WTC11 (cell line): ENCODE measurements around the gene FAM169A. TPM values are rescaled to one million over a fixed set of nuclear protein-coding genes. Genes with fewer than 3 reads are reported as not detected.
A peak's percentile ranks its signal among the peaks of the same experiment; 100 is the strongest.

Experiments
- ATAC-seq: fragments of 200-7000 bp; cut with Tn5 transposase; 2 replicates; pipeline ENCODE4 v1.10.0; 2021; ENCODE audit warnings: mild to moderate bottlenecking, moderate library complexity
- CTCF ChIA-PET: fragments of 300-600 bp; sonication (Branson Sonifier 250); formaldehyde crosslinking; loops from one replicate; lab custom pipeline; 2021; ENCODE audit warnings: antibody characterized with exemption; lab: Charles Lee
- POLR2A ChIA-PET: fragments of 350-600 bp; sonication (Branson Sonifier 250); formaldehyde crosslinking; loops from one replicate; lab custom pipeline; 2021; ENCODE audit warnings: antibody characterized with exemption; lab: Charles Lee
- DNase-seq: peaks from one replicate; pipeline ENCODE4 v3.0.0; 2021; ENCODE audit warnings: low spot score
- H3K27ac Mint-ChIP-seq: 2 replicates; pipeline ENCODE4 v1.8.0; 2021; ENCODE audit warnings: mixed read lengths
- H3K27me3 Mint-ChIP-seq: 2 replicates; pipeline ENCODE4 v1.8.0; 2021; ENCODE audit warnings: low read depth, mild to moderate bottlenecking, moderate library complexity, mixed read lengths
- H3K36me3 Mint-ChIP-seq: 2 replicates; pipeline ENCODE4 v1.8.0; 2021; ENCODE audit warnings: mixed read lengths
- H3K4me1 Mint-ChIP-seq: 2 replicates; pipeline ENCODE4 v1.8.0; 2022; ENCODE audit warnings: mixed read lengths
- H3K4me3 Mint-ChIP-seq: 2 replicates; pipeline ENCODE4 v1.8.0; 2021; ENCODE audit warnings: mild to moderate bottlenecking, moderate library complexity, mixed read lengths
- H3K9me3 Mint-ChIP-seq: 2 replicates; pipeline ENCODE4 v1.8.0; 2021; ENCODE audit warnings: mixed read lengths
- CREM ChIP-seq: sonication (generic); formaldehyde crosslinking; IDR thresholded peaks from 2 replicates; pipeline ENCODE4 v1.8.1; 2022; ENCODE audit warnings: mild to moderate bottlenecking, missing genetic modification reagents, moderate library complexity
- ETV6 ChIP-seq: sonication (generic); formaldehyde crosslinking; IDR thresholded peaks from 2 replicates; pipeline ENCODE4 v1.8.1; 2022; ENCODE audit warnings: mild to moderate bottlenecking, missing genetic modification reagents
- GABPB1 ChIP-seq: sonication (generic); formaldehyde crosslinking; IDR thresholded peaks from 2 replicates; pipeline ENCODE4 v1.8.1; 2023; ENCODE audit warnings: mild to moderate bottlenecking, missing genetic modification reagents
- IRF2 ChIP-seq: sonication (generic); formaldehyde crosslinking; IDR thresholded peaks from 2 replicates; pipeline ENCODE4 v1.8.0; 2022; ENCODE audit warnings: low read depth, missing genetic modification reagents, borderline replicate concordance
- JAZF1 ChIP-seq: fragments of 250-450 bp; sonication (Bioruptor Pico); IDR thresholded peaks from 2 replicates; pipeline ENCODE4 v1.9.0; 2021; ENCODE audit warnings: moderate library complexity, mild to moderate bottlenecking, inconsistent platforms
- NFYB ChIP-seq: sonication (generic); formaldehyde crosslinking; conservative IDR thresholded peaks from 2 replicates; pipeline ENCODE4 v1.8.0; 2022; ENCODE audit warnings: low read depth, missing genetic modification reagents
- NR2C2 ChIP-seq: sonication (generic); formaldehyde crosslinking; IDR thresholded peaks from 2 replicates; pipeline ENCODE4 v1.8.0; 2022; ENCODE audit warnings: mild to moderate bottlenecking, missing genetic modification reagents
- NR3C1 ChIP-seq: sonication (generic); formaldehyde crosslinking; conservative IDR thresholded peaks from 2 replicates; pipeline ENCODE4 v1.8.1; 2023; ENCODE audit warnings: low read depth, mild to moderate bottlenecking, missing genetic modification reagents
- TCF7 ChIP-seq: sonication (generic); formaldehyde crosslinking; IDR thresholded peaks from 2 replicates; pipeline ENCODE4 v1.8.0; 2022; ENCODE audit warnings: mild to moderate bottlenecking, low read depth, missing genetic modification reagents, moderate library complexity
- ZNF263 ChIP-seq: sonication (generic); formaldehyde crosslinking; IDR thresholded peaks from 2 replicates; pipeline ENCODE4 v1.8.1; 2022; ENCODE audit warnings: low read depth, mild to moderate bottlenecking, moderate library complexity, missing genetic modification reagents
- ZNF416 ChIP-seq: fragments of 250-450 bp; sonication (Bioruptor Pico); IDR thresholded peaks from 2 replicates; pipeline ENCODE4 v1.9.0; 2021; ENCODE audit warnings: mild to moderate bottlenecking, inconsistent platforms
- total RNA-seq: library from RNA; stranded (reverse); gene quantifications from 3 replicates; pipeline ENCODE4 v1.2.3, GENCODE V29; 2021
- TF ChIP-seq, protein P1 (sequence below): sonication (generic); formaldehyde crosslinking; IDR thresholded peaks from 2 replicates; pipeline ENCODE4 v1.8.0; 2022; ENCODE audit warnings: missing genetic modification reagents
- TF ChIP-seq, protein P2 (sequence below): sonication (generic); formaldehyde crosslinking; IDR thresholded peaks from 2 replicates; pipeline ENCODE4 v1.8.0; 2023; ENCODE audit warnings: mild to moderate bottlenecking, missing genetic modification reagents
- TF ChIP-seq, protein P3 (sequence below): sonication (generic); formaldehyde crosslinking; IDR thresholded peaks from 2 replicates; pipeline ENCODE4 v1.8.1; 2023; ENCODE audit warnings: mild to moderate bottlenecking, missing genetic modification reagents, borderline replicate concordance
- TF ChIP-seq, protein P4 (sequence below): fragments of 250-450 bp; sonication (Bioruptor Pico); IDR thresholded peaks from 2 replicates; pipeline ENCODE4 v1.9.0; 2021; ENCODE audit warnings: mild to moderate bottlenecking
- TF ChIP-seq, protein P5 (sequence below): sonication (generic); formaldehyde crosslinking; IDR thresholded peaks from 2 replicates; pipeline ENCODE4 v1.8.1; 2023; ENCODE audit warnings: mild to moderate bottlenecking, missing genetic modification reagents, moderate library complexity

FAM169A gene
- total RNA-seq, 1 experiment from 2014 or later = 69.1 TPM

DNA sequence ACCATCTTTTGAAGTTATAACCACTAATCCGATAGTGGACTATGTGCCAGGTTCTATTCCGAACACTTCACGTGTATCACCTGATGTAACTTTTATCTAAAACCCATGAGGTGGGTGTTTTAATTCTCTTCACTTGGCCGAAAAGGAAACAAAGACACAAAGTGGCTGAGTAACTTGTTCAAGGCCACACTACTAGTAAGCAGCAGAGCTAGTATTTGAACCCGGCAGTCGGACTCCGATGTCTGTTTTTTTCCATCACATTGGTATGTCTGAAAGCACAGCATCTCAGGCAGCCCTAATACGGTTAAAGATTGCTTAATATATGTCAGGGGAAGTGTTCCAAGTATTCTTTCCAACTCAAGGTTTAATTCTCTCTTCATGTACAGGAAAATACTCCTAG is 16.2 kb downstream of the FAM169A start:
- POLR2A ChIA-PET = no interaction called here
- H3K4me3 Mint-ChIP-seq = no peak overlapping the region
- H3K9me3 Mint-ChIP-seq = peaks cover 6% of the 10 kb centered on the region
- DNase-seq (no peak), ATAC-seq (no peak)
- peak overlapping the region; percentile 14 for H3K27ac Mint-ChIP-seq
- CTCF ChIA-PET = interaction anchor here (0.9 kb wide), 1 partner anchor 9 kb away, joined by 3 read pairs; no protein-coding TSS in a partner anchor
- H3K36me3 Mint-ChIP-seq = peaks cover 4% of the 10 kb centered on the region
- TF ChIP-seq GABPB1 (CRISPR knock-in tag) (peak; percentile 25; the same call in 1 of the 2 replicates), NR3C1 (no peak)
- no peaks in the 10 kb centered on the region for H3K27me3 Mint-ChIP-seq
- peaks cover 78% of the 10 kb centered on the region for H3K4me1 Mint-ChIP-seq

DNA sequence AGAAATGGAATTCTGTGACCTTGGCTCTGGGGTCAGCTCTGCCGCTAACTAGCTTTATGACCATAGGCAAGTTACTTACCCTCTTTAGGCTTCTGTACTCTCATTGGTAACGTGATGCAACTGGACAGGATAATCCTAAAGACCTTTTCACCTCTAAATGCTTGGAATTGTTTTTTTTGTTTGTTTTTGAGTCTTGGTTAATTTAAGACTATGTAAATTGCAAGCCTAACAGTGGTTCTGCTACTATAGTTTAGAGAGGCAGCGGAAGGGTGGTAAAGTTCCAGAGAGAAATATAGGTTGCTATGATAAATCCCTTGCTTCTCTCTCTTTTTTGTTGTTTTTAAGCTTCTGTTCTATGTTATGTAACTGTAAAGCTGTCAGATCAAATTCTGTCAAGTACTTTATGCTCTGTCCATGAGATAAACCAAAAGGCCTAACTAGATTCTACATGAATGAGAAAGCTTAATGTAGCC is 17.6 kb downstream of the FAM169A start:
- no peak overlapping the region for H3K4me3 Mint-ChIP-seq
- H3K27me3 Mint-ChIP-seq = no peaks in the 10 kb centered on the region
- no peak for TF ChIP-seq NFYB (CRISPR knock-in tag)
- no peak for TF ChIP-seq IRF2
- TF ChIP-seq GABPB1 (CRISPR knock-in tag) = peak; percentile 68
- TF ChIP-seq ETV6 = no peak
- TF ChIP-seq, protein P1, sequence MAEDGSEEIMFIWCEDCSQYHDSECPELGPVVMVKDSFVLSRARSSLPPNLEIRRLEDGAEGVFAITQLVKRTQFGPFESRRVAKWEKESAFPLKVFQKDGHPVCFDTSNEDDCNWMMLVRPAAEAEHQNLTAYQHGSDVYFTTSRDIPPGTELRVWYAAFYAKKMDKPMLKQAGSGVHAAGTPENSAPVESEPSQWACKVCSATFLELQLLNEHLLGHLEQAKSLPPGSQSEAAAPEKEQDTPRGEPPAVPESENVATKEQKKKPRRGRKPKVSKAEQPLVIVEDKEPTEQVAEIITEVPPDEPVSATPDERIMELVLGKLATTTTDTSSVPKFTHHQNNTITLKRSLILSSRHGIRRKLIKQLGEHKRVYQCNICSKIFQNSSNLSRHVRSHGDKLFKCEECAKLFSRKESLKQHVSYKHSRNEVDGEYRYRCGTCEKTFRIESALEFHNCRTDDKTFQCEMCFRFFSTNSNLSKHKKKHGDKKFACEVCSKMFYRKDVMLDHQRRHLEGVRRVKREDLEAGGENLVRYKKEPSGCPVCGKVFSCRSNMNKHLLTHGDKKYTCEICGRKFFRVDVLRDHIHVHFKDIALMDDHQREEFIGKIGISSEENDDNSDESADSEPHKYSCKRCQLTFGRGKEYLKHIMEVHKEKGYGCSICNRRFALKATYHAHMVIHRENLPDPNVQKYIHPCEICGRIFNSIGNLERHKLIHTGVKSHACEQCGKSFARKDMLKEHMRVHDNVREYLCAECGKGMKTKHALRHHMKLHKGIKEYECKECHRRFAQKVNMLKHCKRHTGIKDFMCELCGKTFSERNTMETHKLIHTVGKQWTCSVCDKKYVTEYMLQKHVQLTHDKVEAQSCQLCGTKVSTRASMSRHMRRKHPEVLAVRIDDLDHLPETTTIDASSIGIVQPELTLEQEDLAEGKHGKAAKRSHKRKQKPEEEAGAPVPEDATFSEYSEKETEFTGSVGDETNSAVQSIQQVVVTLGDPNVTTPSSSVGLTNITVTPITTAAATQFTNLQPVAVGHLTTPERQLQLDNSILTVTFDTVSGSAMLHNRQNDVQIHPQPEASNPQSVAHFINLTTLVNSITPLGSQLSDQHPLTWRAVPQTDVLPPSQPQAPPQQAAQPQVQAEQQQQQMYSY (CRISPR knock-in tag) = no peak
- TF ChIP-seq, protein P2, sequence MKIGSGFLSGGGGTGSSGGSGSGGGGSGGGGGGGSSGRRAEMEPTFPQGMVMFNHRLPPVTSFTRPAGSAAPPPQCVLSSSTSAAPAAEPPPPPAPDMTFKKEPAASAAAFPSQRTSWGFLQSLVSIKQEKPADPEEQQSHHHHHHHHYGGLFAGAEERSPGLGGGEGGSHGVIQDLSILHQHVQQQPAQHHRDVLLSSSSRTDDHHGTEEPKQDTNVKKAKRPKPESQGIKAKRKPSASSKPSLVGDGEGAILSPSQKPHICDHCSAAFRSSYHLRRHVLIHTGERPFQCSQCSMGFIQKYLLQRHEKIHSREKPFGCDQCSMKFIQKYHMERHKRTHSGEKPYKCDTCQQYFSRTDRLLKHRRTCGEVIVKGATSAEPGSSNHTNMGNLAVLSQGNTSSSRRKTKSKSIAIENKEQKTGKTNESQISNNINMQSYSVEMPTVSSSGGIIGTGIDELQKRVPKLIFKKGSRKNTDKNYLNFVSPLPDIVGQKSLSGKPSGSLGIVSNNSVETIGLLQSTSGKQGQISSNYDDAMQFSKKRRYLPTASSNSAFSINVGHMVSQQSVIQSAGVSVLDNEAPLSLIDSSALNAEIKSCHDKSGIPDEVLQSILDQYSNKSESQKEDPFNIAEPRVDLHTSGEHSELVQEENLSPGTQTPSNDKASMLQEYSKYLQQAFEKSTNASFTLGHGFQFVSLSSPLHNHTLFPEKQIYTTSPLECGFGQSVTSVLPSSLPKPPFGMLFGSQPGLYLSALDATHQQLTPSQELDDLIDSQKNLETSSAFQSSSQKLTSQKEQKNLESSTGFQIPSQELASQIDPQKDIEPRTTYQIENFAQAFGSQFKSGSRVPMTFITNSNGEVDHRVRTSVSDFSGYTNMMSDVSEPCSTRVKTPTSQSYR = no peak
- ChIA-PET POLR2A (no interaction called here), CTCF (interaction anchor here (0.5 to 1.0 kb wide), 2 partner anchors 44 to 52 kb away, joined by 3 to 5 read pairs; no protein-coding TSS in a partner anchor)
- no peak for DNase-seq
- peak overlapping the region; percentile 60 for H3K27ac Mint-ChIP-seq
- no peaks in the 10 kb centered on the region for H3K36me3 Mint-ChIP-seq
- no peak for ATAC-seq
- H3K9me3 Mint-ChIP-seq = no peaks in the 10 kb centered on the region
- H3K4me1 Mint-ChIP-seq = peaks cover 88% of the 10 kb centered on the region

DNA sequence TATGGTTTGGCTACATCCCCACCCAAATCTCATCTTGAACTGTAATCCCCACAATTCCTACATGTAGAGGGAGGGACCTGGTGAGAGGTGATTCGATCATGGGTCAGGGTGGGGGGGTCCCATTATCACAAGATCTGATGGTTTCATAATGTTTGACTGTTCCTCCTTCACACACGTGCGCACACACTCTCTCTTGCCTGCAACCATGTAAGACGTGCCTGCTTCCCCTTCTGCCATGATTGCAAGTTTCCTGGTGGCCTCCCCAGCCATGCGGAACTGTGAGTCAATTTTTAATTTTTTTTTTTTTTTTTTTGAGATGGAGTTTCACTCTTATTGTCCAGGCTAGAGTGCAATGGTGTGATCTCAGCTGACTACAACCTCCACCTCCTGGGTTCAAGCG is 27.0 kb downstream of the FAM169A start:
- Mint-ChIP-seq H3K36me3 (peaks cover 38% of the 10 kb centered on the region), H3K27ac (peak overlapping the region; percentile 66; the same call in 1 of the 2 replicates), H3K4me1 (peaks cover 48% of the 10 kb centered on the region), H3K4me3 (no peak overlapping the region), H3K27me3 (no peaks in the 10 kb centered on the region), H3K9me3 (no peaks in the 10 kb centered on the region)
- CTCF ChIA-PET = no interaction called here
- DNase-seq = no peak
- TF ChIP-seq ZNF416 = no peak
- TF ChIP-seq, protein P3, sequence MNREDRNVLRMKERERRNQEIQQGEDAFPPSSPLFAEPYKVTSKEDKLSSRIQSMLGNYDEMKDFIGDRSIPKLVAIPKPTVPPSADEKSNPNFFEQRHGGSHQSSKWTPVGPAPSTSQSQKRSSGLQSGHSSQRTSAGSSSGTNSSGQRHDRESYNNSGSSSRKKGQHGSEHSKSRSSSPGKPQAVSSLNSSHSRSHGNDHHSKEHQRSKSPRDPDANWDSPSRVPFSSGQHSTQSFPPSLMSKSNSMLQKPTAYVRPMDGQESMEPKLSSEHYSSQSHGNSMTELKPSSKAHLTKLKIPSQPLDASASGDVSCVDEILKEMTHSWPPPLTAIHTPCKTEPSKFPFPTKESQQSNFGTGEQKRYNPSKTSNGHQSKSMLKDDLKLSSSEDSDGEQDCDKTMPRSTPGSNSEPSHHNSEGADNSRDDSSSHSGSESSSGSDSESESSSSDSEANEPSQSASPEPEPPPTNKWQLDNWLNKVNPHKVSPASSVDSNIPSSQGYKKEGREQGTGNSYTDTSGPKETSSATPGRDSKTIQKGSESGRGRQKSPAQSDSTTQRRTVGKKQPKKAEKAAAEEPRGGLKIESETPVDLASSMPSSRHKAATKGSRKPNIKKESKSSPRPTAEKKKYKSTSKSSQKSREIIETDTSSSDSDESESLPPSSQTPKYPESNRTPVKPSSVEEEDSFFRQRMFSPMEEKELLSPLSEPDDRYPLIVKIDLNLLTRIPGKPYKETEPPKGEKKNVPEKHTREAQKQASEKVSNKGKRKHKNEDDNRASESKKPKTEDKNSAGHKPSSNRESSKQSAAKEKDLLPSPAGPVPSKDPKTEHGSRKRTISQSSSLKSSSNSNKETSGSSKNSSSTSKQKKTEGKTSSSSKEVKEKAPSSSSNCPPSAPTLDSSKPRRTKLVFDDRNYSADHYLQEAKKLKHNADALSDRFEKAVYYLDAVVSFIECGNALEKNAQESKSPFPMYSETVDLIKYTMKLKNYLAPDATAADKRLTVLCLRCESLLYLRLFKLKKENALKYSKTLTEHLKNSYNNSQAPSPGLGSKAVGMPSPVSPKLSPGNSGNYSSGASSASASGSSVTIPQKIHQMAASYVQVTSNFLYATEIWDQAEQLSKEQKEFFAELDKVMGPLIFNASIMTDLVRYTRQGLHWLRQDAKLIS (CRISPR knock-in tag) = no peak
- TF ChIP-seq ZNF263 (CRISPR knock-in tag) = no peak
- TF ChIP-seq CREM (CRISPR knock-in tag) = no peak
- TF ChIP-seq, protein P4, sequence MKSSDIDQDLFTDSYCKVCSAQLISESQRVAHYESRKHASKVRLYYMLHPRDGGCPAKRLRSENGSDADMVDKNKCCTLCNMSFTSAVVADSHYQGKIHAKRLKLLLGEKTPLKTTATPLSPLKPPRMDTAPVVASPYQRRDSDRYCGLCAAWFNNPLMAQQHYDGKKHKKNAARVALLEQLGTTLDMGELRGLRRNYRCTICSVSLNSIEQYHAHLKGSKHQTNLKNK (CRISPR knock-in tag) = no peak
- TF ChIP-seq, protein P5, sequence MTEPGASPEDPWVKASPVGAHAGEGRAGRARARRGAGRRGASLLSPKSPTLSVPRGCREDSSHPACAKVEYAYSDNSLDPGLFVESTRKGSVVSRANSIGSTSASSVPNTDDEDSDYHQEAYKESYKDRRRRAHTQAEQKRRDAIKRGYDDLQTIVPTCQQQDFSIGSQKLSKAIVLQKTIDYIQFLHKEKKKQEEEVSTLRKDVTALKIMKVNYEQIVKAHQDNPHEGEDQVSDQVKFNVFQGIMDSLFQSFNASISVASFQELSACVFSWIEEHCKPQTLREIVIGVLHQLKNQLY = no peak
- no peak for TF ChIP-seq JAZF1 (CRISPR knock-in tag)
- TF ChIP-seq TCF7 = no peak
- TF ChIP-seq IRF2 = no peak
- TF ChIP-seq NR2C2 (CRISPR knock-in tag) = no peak
- no peak for ATAC-seq
- POLR2A ChIA-PET = no interaction called here
